GM06990 (cell line): ENCODE measurements around the gene RIPOR3.

Experiments used
- DNase-seq: peaks from one replicate; pipeline ENCODE4 v3.0.0-alpha.2; 2011; ENCODE audit not compliant: insufficient read length; ENCODE audit errors: extremely low read depth
- H3K27me3 ChIP-seq: replicated peaks from 2 replicates; pipeline ENCODE4 v1.6.0; 2011; ENCODE audit warnings: low read length; ENCODE audit not compliant: control insufficient read depth, insufficient read depth
- H3K36me3 ChIP-seq: 2 replicates; pipeline ENCODE4 v1.5.1; 2011; ENCODE audit warnings: low read length; ENCODE audit not compliant: control insufficient read depth, insufficient read depth
- H3K4me3 ChIP-seq: replicated peaks from 2 replicates; pipeline ENCODE4 v1.5.1; 2011; ENCODE audit warnings: low read depth, mild to moderate bottlenecking, control low read depth, low read length
- TF ChIP-seq, protein P1 (sequence below): IDR thresholded peaks from 2 replicates; pipeline ENCODE4 v1.5.1; 2011; ENCODE audit warnings: low read length, control low read depth, mild to moderate bottlenecking, inconsistent platforms; ENCODE audit not compliant: insufficient read depth, poor library complexity, severe bottlenecking

The RIPOR3 gene

DNA sequence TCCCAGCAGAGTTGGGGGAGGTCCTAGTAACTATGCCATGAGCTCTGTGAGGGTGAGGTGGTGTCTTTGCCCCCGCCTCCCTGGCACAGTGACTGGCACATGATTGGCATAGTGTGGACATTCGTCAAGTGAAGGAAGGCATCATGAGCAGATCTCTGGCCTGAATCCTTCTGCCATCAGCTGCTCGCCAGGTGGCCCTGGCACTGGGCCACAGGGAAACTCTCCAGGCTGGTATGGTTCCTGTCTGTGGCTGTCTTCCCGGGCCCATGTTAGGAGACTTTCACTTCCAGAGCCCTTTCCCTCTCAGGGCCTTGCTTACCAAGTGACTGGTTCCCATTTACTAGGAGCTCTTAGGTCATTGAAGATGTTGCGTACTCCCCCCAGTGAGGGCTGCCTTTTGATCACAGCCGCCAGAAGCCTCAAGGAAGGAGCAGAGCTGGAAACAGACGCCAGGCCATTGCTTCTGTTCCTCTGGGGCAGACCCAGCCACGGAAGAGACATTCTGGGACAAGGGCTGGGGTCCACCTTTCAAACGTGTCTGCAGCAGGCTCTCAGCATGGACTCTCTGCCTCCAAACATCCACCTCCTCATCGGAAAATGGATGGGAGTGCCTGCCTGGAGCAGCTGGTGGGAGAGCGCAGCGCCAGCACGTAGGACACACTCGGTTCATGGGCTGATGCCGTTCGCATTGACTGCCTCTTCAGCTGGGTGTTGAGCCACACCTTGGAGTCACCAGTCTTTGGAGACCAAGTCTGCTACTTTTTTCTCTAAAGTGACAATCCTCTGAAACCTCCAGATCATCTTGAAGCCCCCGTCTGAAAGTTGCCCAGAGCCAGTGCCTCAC is 113.9 kb downstream of the RIPOR3 start:
- no peaks in the 10 kb centered on the region for H3K27me3 ChIP-seq
- no peak overlapping the region for H3K4me3 ChIP-seq
- TF ChIP-seq, protein P1, sequence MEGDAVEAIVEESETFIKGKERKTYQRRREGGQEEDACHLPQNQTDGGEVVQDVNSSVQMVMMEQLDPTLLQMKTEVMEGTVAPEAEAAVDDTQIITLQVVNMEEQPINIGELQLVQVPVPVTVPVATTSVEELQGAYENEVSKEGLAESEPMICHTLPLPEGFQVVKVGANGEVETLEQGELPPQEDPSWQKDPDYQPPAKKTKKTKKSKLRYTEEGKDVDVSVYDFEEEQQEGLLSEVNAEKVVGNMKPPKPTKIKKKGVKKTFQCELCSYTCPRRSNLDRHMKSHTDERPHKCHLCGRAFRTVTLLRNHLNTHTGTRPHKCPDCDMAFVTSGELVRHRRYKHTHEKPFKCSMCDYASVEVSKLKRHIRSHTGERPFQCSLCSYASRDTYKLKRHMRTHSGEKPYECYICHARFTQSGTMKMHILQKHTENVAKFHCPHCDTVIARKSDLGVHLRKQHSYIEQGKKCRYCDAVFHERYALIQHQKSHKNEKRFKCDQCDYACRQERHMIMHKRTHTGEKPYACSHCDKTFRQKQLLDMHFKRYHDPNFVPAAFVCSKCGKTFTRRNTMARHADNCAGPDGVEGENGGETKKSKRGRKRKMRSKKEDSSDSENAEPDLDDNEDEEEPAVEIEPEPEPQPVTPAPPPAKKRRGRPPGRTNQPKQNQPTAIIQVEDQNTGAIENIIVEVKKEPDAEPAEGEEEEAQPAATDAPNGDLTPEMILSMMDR = no peak
- peaks cover 65% of the 10 kb centered on the region for H3K36me3 ChIP-seq
- no peak for DNase-seq

DNA sequence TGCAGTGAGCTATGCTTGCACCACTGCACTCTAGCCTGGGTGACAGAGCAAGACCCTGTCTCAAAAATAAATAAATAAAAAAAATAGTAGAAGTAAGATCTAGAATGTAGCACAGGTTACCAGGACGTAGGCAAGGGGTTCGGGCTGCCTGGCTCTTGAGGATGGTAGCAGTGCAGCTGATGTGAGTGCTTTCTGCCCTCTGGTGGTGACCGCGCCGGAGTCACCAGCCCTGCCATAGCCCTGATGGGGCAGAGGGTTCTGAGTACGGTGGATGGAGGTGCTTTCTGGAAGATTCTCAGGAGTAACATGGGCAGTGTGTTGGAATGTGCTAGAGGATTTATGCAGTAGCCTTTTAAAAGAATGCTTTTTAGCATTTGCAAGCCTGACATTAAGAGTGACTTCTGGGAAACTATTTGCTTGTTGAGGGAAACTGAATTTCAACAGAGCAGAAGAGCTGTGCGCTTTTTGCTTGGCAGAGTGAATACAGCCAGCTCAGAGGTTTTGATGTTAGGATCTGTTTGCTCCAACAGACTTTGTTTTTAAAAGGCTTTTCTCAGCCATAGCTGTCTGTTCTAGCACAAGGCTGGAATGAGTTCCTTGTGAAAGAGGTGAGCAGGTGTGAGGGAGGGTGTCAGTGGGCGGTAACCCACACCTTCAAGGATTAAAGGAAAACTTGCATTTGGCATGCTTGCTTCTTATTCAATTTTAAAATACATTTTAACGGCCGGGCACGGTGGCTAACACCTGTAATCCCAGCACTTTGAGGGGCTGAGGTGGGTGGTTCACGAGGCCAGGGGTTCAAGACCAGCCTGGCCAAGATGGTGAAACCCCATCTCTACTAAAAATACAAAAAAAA is 115.2 kb downstream of the RIPOR3 start:
- peaks cover 60% of the 10 kb centered on the region for H3K36me3 ChIP-seq
- no peak overlapping the region for H3K4me3 ChIP-seq
- peak; percentile 39 for DNase-seq
- no peaks in the 10 kb centered on the region for H3K27me3 ChIP-seq
- TF ChIP-seq, protein P1 = peak; percentile 69

DNA sequence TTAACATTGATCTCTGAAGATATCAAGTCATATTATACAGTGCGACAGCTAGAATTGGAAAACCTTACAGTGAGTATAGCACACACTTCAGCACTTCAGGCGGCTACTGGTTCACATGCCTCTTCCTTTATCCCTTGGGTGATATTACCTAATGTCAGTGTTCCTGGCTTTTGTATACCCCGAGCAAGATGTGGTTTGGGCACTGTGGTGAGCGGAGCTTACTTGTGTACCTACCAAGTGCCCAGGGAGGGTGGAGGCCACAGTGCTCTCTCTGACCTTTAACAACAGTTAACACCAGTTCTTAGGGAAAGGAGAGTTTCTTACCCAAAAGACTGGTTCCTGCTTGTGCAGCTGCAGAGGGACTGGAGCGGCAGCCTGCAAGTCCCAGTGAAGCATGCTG is 116.8 kb downstream of the RIPOR3 start:
- no peak overlapping the region for H3K4me3 ChIP-seq
- H3K27me3 ChIP-seq = no peaks in the 10 kb centered on the region
- DNase-seq = no peak
- TF ChIP-seq, protein P1 = no peak
- H3K36me3 ChIP-seq = peaks cover 49% of the 10 kb centered on the region

GRCh38 chr20:50574108-50574507 is 117.2 kb downstream of the RIPOR3 start:
- Histone ChIP-seq H3K36me3 (peaks cover 47% of the 10 kb centered on the region), H3K4me3 (no peak overlapping the region), H3K27me3 (no peaks in the 10 kb centered on the region)
- no peak for DNase-seq
- TF ChIP-seq, protein P1 = no peak

DNA sequence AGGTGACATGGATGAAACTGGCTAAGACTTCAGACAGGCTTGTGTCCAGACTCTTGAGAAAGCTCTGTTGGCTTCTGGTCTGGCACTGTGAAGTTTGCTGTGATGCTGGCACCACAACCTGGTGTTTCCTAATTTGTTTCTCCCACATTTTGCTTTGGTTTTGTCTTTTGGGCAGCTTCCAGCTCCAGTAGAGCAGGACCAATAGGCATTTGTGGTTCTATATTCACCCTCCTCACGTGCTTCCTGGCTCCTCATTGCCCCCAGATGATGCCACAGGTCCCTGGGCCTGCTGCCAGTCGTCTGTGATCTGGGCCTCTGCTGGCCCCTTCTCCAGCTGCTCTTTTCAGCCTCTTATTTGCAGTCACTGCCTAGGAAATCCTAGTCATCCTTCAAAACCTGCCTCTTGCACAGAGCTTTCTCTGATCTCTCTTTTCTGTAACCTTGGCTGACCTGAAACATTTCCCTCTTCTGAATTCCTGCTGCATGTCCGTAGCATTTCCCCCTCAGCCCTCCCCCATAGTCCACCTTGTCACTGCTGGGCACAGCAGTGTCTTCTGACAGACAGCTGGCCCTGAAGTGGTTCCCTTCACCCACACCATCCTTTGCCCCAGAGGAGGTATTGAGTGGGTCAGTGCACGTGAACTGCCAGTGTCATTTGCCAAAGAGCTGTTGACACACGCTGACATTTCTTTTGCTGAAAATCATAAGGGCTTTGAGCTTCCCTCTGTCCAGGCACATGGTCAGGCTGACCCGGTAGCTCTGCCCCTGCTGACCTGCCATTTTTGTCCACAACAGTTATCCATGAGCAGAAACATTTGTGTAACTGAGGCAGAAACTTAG is 118.2 kb downstream of the RIPOR3 start:
- peaks cover 46% of the 10 kb centered on the region for H3K36me3 ChIP-seq
- TF ChIP-seq, protein P1 = no peak

More for the DNA sequence above, 118.2 kb downstream of the RIPOR3 start:
- no peak overlapping the region for H3K4me3 ChIP-seq
- H3K27me3 ChIP-seq = no peaks in the 10 kb centered on the region
- no peak for DNase-seq
